Cardiac fibroblast (primary cell): ENCODE measurements around the gene MPND.
"Not testable (repeated sequence)": the region's sequence is repeated elsewhere in the genome, so short reads cannot be mapped to it uniquely, and the experiment has no call there.

Experiments used
- DNase-seq, 2 donors: peaks; one replicate each; pipeline versions ENCODE4 v3.0.0 to v3.0.0-alpha.2; 2010; ENCODE audit warnings: low read depth in 2 of 2
- H3K4me3 ChIP-seq, 2 donors: replicated peaks in 1 of 2; 1 replicate in 1 of 2; 2 replicates in 1 of 2; pipeline ENCODE4 v1.5.1; 2011; ENCODE audit warnings: low read depth in 2 of 2, low read length in 2 of 2, mild to moderate bottlenecking in 2 of 2, moderate library complexity in 1 of 2
- CTCF ChIP-seq: IDR thresholded peaks from one replicate; pipeline ENCODE4 v1.5.1; 2011; ENCODE audit warnings: low read depth, mild to moderate bottlenecking, low read length, inconsistent platforms

Gene MPND

GRCh38 chr19:4347521-4347920 is 4.2 kb downstream of the MPND start:
- no peak for DNase-seq
- TF ChIP-seq CTCF, result no peak
- H3K4me3 ChIP-seq, result no peak overlapping the region

GRCh38 chr19:4349225-4349624 is 5.9 kb downstream of the MPND start:
- not testable (repeated sequence) for H3K4me3 ChIP-seq, DNase-seq

- TF ChIP-seq CTCF, result no peak
- no peak for DNase-seq
- no peak overlapping the region for H3K4me3 ChIP-seq
These were observed 6.7 kb downstream of the MPND start for GRCh38 chr19:4350111-4350510.

GRCh38 chr19:4350726-4351125 is 7.4 kb downstream of the MPND start:
- TF ChIP-seq CTCF, result no peak
- no peak for DNase-seq
- no peak overlapping the region for H3K4me3 ChIP-seq

- TF ChIP-seq CTCF, result peak; percentile 82
- no peak overlapping the region for H3K4me3 ChIP-seq
- DNase-seq, result peak; percentile 81 to 82
These were observed 9.3 kb downstream of the MPND start for GRCh38 chr19:4352701-4353121.

GRCh38 chr19:4354282-4354681 is 10.9 kb downstream of the MPND start:
- no peak for TF ChIP-seq CTCF
- DNase-seq, result no peak
- no peak overlapping the region for H3K4me3 ChIP-seq

- TF ChIP-seq CTCF, result no peak
- H3K4me3 ChIP-seq, result no peak overlapping the region
- no peak for DNase-seq
These were observed 11.5 kb downstream of the MPND start for GRCh38 chr19:4354897-4355296.
